Sigmoid colon (tissue), 7 donors: ENCODE measurements around the gene GFER. TPM values are rescaled to one million over a fixed set of nuclear protein-coding genes. Genes with fewer than 3 reads are reported as not detected.
"Not testable (repeated sequence)": the region's sequence is repeated elsewhere in the genome, so short reads cannot be mapped to it uniquely, and the experiment has no call there.

ENCODE experiments used
- DNase-seq: peaks from one replicate; pipeline ENCODE4 v3.0.0-alpha.2; 2019
- H3K27ac ChIP-seq, 4 donors: fragments of 200-600 bp; sonication (generic); one replicate each; pipeline ENCODE4 v1.5.1; 2016 to 2019; ENCODE audit warnings: mild to moderate bottlenecking in 1 of 4
- H3K27me3 ChIP-seq, 3 donors: fragments of 200-600 bp; sonication (generic); one replicate each; pipeline ENCODE4 v1.5.1; 2019; ENCODE audit warnings: mild to moderate bottlenecking in 1 of 3
- H3K36me3 ChIP-seq, 4 donors: fragments of 200-600 bp; sonication (generic); one replicate each; pipeline ENCODE4 v1.5.1; 2016 to 2019
- H3K4me1 ChIP-seq, 4 donors: fragments of 200-600 bp; sonication (generic); one replicate each; pipeline ENCODE4 v1.5.1; 2017 to 2019
- H3K4me3 ChIP-seq, 4 donors: fragments of 200-600 bp; sonication (generic); one replicate each; pipeline ENCODE4 v1.5.1; 2017 to 2019; ENCODE audit warnings: mild to moderate bottlenecking in 2 of 4, moderate library complexity in 1 of 4
- H3K9me3 ChIP-seq, 4 donors: fragments of 200-600 bp in 3 of 4; sonication (generic) in 3 of 4; one replicate each; pipeline versions ENCODE4 v1.5.1 to v1.6.1; 2013 to 2019
- CTCF ChIP-seq, 4 experiments: fragments of 450-650 bp in 3 of 4; fragments of 200-600 bp in 1 of 4; IDR thresholded peaks; one replicate each; pipeline ENCODE4 v1.5.1; 2016 to 2019; ENCODE audit warnings: antibody characterized with exemption in 4 of 4, mild to moderate bottlenecking in 3 of 4, moderate library complexity in 2 of 4
- EP300 ChIP-seq, 4 donors: sonication (generic); formaldehyde crosslinking; IDR thresholded peaks; one replicate each; pipeline ENCODE4 v1.6.1; 2017; ENCODE audit warnings: antibody characterized with exemption in 4 of 4
- POLR2A ChIP-seq, 2 donors: fragments of 450-650 bp; IDR thresholded peaks; one replicate each; pipeline ENCODE4 v1.6.1; 2016; ENCODE audit warnings: antibody characterized with exemption in 2 of 2, mild to moderate bottlenecking in 2 of 2, moderate library complexity in 2 of 2
- POLR2AphosphoS5 ChIP-seq, 4 donors: sonication (generic); formaldehyde crosslinking; IDR thresholded peaks; one replicate each; pipeline ENCODE4 v1.6.1; 2017; ENCODE audit warnings: antibody characterized with exemption in 4 of 4
- WGBS, 2 donors: extraction: QIAGEN DNeasy Blood & Tissue Kit; methylation state at CpG; one replicate each; pipeline ENCODE4 v1.1.7; 2013; 5-methylcytosine and 5-hydroxymethylcytosine counted together
- intact Hi-C: fragments of 100-400 bp; cut with DNase I; formaldehyde crosslinking; loops from one replicate; pipeline ENCODE4 v1.15.1; 2023
- polyA plus RNA-seq, 3 donors: library from polyadenylated mRNA; stranded (reverse); fragments of 200-250 nt; gene quantifications; one replicate each; pipeline ENCODE4 v1.2.3, GENCODE V29; 2013
- total RNA-seq, 4 donors: library from RNA; depleted of rRNA; stranded (reverse); fragments of >200 nt; gene quantifications; one replicate each; pipeline ENCODE4 v1.1.0, GENCODE V29; 2016
- donor health status: healthy with polysubstance abuse.
- donor health status: Bipolar disorder and iron deficiency.
- donor health status: healthy.

Gene GFER
- total and polyA plus RNA-seq, 7 donors: 17.5 to 125 (median 23.8) TPM

GRCh38 chr16:1958715-1959268 is 25.2 kb upstream of the GFER start:
- no peaks in the 10 kb centered on the region for H3K9me3 ChIP-seq
- H3K4me1 ChIP-seq: peaks cover 0 to 30% (median 27%) of the 10 kb centered on the region in 4 donors
- H3K4me3 ChIP-seq: peak overlapping the region; percentile 79 to 88 (median 80)
- H3K27ac ChIP-seq: peak overlapping the region; percentile 89 to 93 (median 92)
- H3K27me3 ChIP-seq: no peaks in the 10 kb centered on the region
- 19 to 41% methylated on average over 14 of the region's 14 CpGs for WGBS, 2 donors
- peaks cover 12 to 26% (median 22%) of the 10 kb centered on the region in 4 donors for H3K36me3 ChIP-seq
- intact Hi-C loops: no loop called here
- TF ChIP-seq CTCF (IDR thresholded peaks at IDR 0.05) (no peak), POLR2A (IDR thresholded peaks at IDR 0.05) (no peak), EP300 (IDR thresholded peaks at IDR 0.05) (no peak), POLR2AphosphoS5 (IDR thresholded peaks at IDR 0.05) (no peak)
- no peak for DNase-seq

- peak within 1 kb of the TSS; percentile 79 to 88 (median 80) for H3K4me3 ChIP-seq
- intact Hi-C loops: no loop called here
- peak; percentile 96 for DNase-seq
Observed at GRCh38 chr16:1959269-1960039, 24.5 kb upstream of the GFER start, which contains the start of gene NDUFB10. TSS of gene NDUFB10 (plus strand) at chr16:1959538. CDS start at chr16:1959625, 87 bp downstream.

GRCh38 chr16:1960665-1961630 is 23.0 kb upstream of the GFER start:
- Histone ChIP-seq H3K4me3 (peak overlapping the region in 3 of 4 donors; percentile 79 to 81 (median 80)), H3K27ac (peak overlapping the region in 3 of 4 donors; percentile 89 to 93 (median 93)), H3K27me3 (no peaks in the 10 kb centered on the region), H3K36me3 (peaks cover 12 to 27% (median 22%) of the 10 kb centered on the region in 4 donors), H3K4me1 (peaks cover 0 to 42% (median 36%) of the 10 kb centered on the region in 4 donors), H3K9me3 (no peaks in the 10 kb centered on the region)
- 35 to 53% methylated on average over 20 of the region's 20 CpGs for WGBS, 2 donors
- intact Hi-C loops: no loop called here
- DNase-seq: no peak
- TF ChIP-seq CTCF (IDR thresholded peaks at IDR 0.05) (no peak), POLR2AphosphoS5 (IDR thresholded peaks at IDR 0.05) (no peak)

More at GRCh38 chr16:1959269-1960039, 24.5 kb upstream of the GFER start, which contains the start of gene NDUFB10:
- Histone ChIP-seq H3K9me3 (no peaks in the 10 kb centered on the region), H3K4me1 (peaks cover 0 to 34% (median 29%) of the 10 kb centered on the region in 4 donors), H3K27ac (peak within 1 kb of the TSS; percentile 89 to 93 (median 92)), H3K27me3 (no peaks in the 10 kb centered on the region), H3K36me3 (peaks cover 12 to 27% (median 22%) of the 10 kb centered on the region in 4 donors)
- 1% methylated on average over 79 of the region's 79 CpGs for WGBS, 2 donors
- no peak for TF ChIP-seq EP300 (IDR thresholded peaks at IDR 0.05)
- TF ChIP-seq CTCF (IDR thresholded peaks at IDR 0.05): peak in 3 of 4 experiments; percentile 18 to 57 (median 45)
- peak; percentile 84 to 95 (median 94) for TF ChIP-seq POLR2AphosphoS5 (IDR thresholded peaks at IDR 0.05)
- TF ChIP-seq POLR2A (IDR thresholded peaks at IDR 0.05): peak; percentile 55 to 86

- H3K36me3 ChIP-seq: peaks cover 12 to 27% (median 22%) of the 10 kb centered on the region in 4 donors
- peaks cover 0 to 44% (median 38%) of the 10 kb centered on the region in 4 donors for H3K4me1 ChIP-seq
- no peak overlapping the region for H3K4me3 ChIP-seq
- intact Hi-C loops: no loop called here
- WGBS, 2 donors: 49 to 60% methylated on average over 6 of the region's 6 CpGs
- no peaks in the 10 kb centered on the region for H3K27me3 ChIP-seq
- TF ChIP-seq EP300 (IDR thresholded peaks at IDR 0.05) (no peak), POLR2A (IDR thresholded peaks at IDR 0.05) (no peak), CTCF (IDR thresholded peaks at IDR 0.05) (no peak), POLR2AphosphoS5 (IDR thresholded peaks at IDR 0.05) (no peak)
- H3K9me3 ChIP-seq: no peaks in the 10 kb centered on the region
- DNase-seq: no peak
- peak overlapping the region in 1 of 4 donors; percentile 93 for H3K27ac ChIP-seq
Observed at GRCh38 chr16:1961651-1962067, 22.3 kb upstream of the GFER start.

GRCh38 chr16:1962161-1963153 is 21.5 kb upstream of the GFER start:
- H3K4me3 ChIP-seq, H3K9me3 ChIP-seq, H3K27me3 ChIP-seq, intact Hi-C loops, H3K27ac ChIP-seq, DNase-seq: not testable (repeated sequence)
- Histone ChIP-seq H3K36me3 (peaks cover 12 to 27% (median 22%) of the 10 kb centered on the region in 4 donors), H3K4me1 (peaks cover 0 to 44% (median 38%) of the 10 kb centered on the region in 4 donors)
- whole genome bisulfite sequencing, 2 donors: 82 to 85% methylated on average over 37 of the region's 37 CpGs
